ENCODE measurements around the gene RDX. TPM values are rescaled to one million over a fixed set of nuclear protein-coding genes. Genes with fewer than 3 reads are reported as not detected.

The RDX gene
- total and polyA plus RNA-seq, 2 of the 8 experiments (the other 6 are each of a cell fraction or from before 2014, with no cell fraction given): 27.4 to 100 TPM

- no peak overlapping the region for H3K4me2 ChIP-seq (ENCODE audit: insufficient read depth in 1 of 2, low read depth in 2 of 2, low read length in 2 of 2)
- H3K18ac ChIP-seq (ENCODE audit: extremely low read depth, low read length): no peak overlapping the region
- no peak overlapping the region for H2BK20ac ChIP-seq (ENCODE audit: low read length)
- H3K36me3 ChIP-seq (ENCODE audit: control insufficient read depth in 2 of 4, insufficient read depth in 4 of 4, low read length in 3 of 4): no peaks in the 10 kb centered on the region
- no peak overlapping the region for H4K5ac ChIP-seq (ENCODE audit: insufficient read length, low read depth, low read length)
- no peaks in the 10 kb centered on the region for H3K23me2 ChIP-seq (ENCODE audit: low read depth, low read length)
- ChIA-PET POLR2A (ENCODE audit: partially characterized antibody) (interaction anchor here (0.8 kb wide), 1 partner anchor 9 kb away, joined by 3 read pairs; no protein-coding TSS in a partner anchor), CTCF (ENCODE audit: partially characterized antibody) (interaction anchor here (0.8 to 6.1 kb wide), 6 partner anchors 9 to 1106 kb away, joined by 3 to 46 read pairs (median 6); no protein-coding TSS in a partner anchor)
- H2AK5ac ChIP-seq (ENCODE audit: low read depth, low read length): no peak overlapping the region
- H3K56ac ChIP-seq (replicated peaks; ENCODE audit: insufficient read length, low read depth, low read length): no peak overlapping the region
- H3K4me1 ChIP-seq (replicated peaks in 1 of 4; ENCODE audit: control insufficient read depth in 3 of 4, insufficient read depth in 4 of 4, low read length in 3 of 4): peaks cover 9 to 32% (median 21%) of the 10 kb centered on the region in 4 experiments
- no peak overlapping the region for H2AFZ ChIP-seq (ENCODE audit: low read length)
- H3K9me3 ChIP-seq (ENCODE audit: insufficient read depth in 2 of 2, low read depth in 1 of 2, low read length in 1 of 2): no peaks in the 10 kb centered on the region
- no peak overlapping the region for H2BK120ac ChIP-seq (replicated peaks; ENCODE audit: low read depth, low read length)
- H3K23ac ChIP-seq (ENCODE audit: insufficient read length): no peak overlapping the region
- H3K4me3 ChIP-seq (ENCODE audit: extremely low read depth in 1 of 4, insufficient read depth in 2 of 4, low read depth in 3 of 4, low read length in 4 of 4): no peak overlapping the region
- no peak for FAIRE-seq
- no peak overlapping the region; the same call in 1 of the 2 replicates for H4K8ac ChIP-seq (ENCODE audit: extremely low read depth, insufficient read depth, low read length)
- no peaks in the 10 kb centered on the region; a peak in 1 of 4 replicates for H3K79me2 ChIP-seq (ENCODE audit: control insufficient read depth in 1 of 2, insufficient read depth in 2 of 2, low read length in 2 of 2)
- no peaks in the 10 kb centered on the region for H3K27me3 ChIP-seq (replicated peaks in 1 of 4; ENCODE audit: control insufficient read depth in 3 of 4, extremely low read depth in 1 of 4, insufficient read depth in 3 of 4, low read length in 3 of 4)
- WGBS, 2 experiments (ENCODE audit: extremely low coverage in 1 of 2, insufficient coverage in 1 of 2, insufficient read length in 1 of 2, insufficient replicate concordance in 2 of 2, low coverage in 1 of 2, low lambda C conversion rate in 2 of 2, missing lambda C conversion rate in 1 of 2): 88% methylated on average over 7 of the region's 7 CpGs; no CpG with 5 or more reads in 1 of the 2 experiments
- H3K4ac ChIP-seq (replicated peaks; ENCODE audit: insufficient read length, low read depth, low read length): no peak overlapping the region
- DNase-seq (ENCODE audit: low read depth in 1 of 2, low spot score in 2 of 2): no peak
- no peak overlapping the region for H2BK12ac ChIP-seq (ENCODE audit: low read depth, low read length)
- H2BK5ac ChIP-seq (ENCODE audit: low read depth, low read length): no peak overlapping the region
- H2BK15ac ChIP-seq (ENCODE audit: low read length): no peak overlapping the region
- no peaks in the 10 kb centered on the region for H3K79me1 ChIP-seq (ENCODE audit: low read depth, low read length)
- no peak overlapping the region for H4K91ac ChIP-seq (replicated peaks; ENCODE audit: insufficient read length, low read length)
- no peak overlapping the region for H3K27ac ChIP-seq (ENCODE audit: low read depth, low read length)
- H3K9ac ChIP-seq (replicated peaks in 1 of 4; ENCODE audit: extremely low read depth in 1 of 4, low read depth in 3 of 4, low read length in 3 of 4): no peak overlapping the region
- no peaks in the 10 kb centered on the region for H4K20me1 ChIP-seq (replicated peaks in 1 of 2; ENCODE audit: control insufficient read depth in 1 of 2, insufficient read depth in 2 of 2, low read length in 2 of 2)
- no peak overlapping the region for H3K14ac ChIP-seq (ENCODE audit: insufficient read length)
- TF ChIP-seq SAP30 (IDR thresholded peaks at IDR 0.05; ENCODE audit: insufficient read depth, insufficient replicate concordance, low read length): no peak
- TF ChIP-seq RFX5 (IDR thresholded peaks at IDR 0.05; ENCODE audit: borderline replicate concordance, low read depth, low read length): no peak
- TF ChIP-seq POLR2AphosphoS5 (IDR thresholded peaks at IDR 0.05; ENCODE audit: low read depth, low read length): no peak
- TF ChIP-seq FOSL1 (IDR thresholded peaks at IDR 0.05; ENCODE audit: insufficient read depth, low read depth, low read length): no peak
- TF ChIP-seq BCL11A (IDR thresholded peaks at IDR 0.05; ENCODE audit: low read depth in 2 of 2, low read length in 2 of 2): no peak
- no peak for TF ChIP-seq EZH2 (IDR thresholded peaks at IDR 0.05; ENCODE audit: low read depth, low read length, severe bottlenecking)
- TF ChIP-seq JUN (IDR thresholded peaks at IDR 0.05; ENCODE audit: low read depth, low read length): no peak
- no peak for TF ChIP-seq BACH1 (IDR thresholded peaks at IDR 0.05; ENCODE audit: low read length)
- no peak for TF ChIP-seq SIX5 (IDR thresholded peaks at IDR 0.05; ENCODE audit: low read depth, low read length)
- no peak for TF ChIP-seq ASH2L (IDR thresholded peaks at IDR 0.05; ENCODE audit: low read length)
- no peak for TF ChIP-seq CTCF (IDR thresholded peaks at IDR 0.05; ENCODE audit: control extremely low read depth in 1 of 3, insufficient read depth in 1 of 3, low read depth in 1 of 3, low read length in 3 of 3)
- no peak for TF ChIP-seq RAD21 (IDR thresholded peaks at IDR 0.05 in 1 of 2, conservative IDR thresholded peaks at IDR 0.05 in 1 of 2; ENCODE audit: low read depth in 2 of 2, low read length in 2 of 2)
These were observed 119.3 kb downstream of the RDX start for GRCh38 chr11:110177086-110177456.

Measured in H1 (cell line).